GM12865 (cell line): Measurements from ENCODE around the gene SLC8A2.
A peak's percentile ranks its signal among the peaks of the same experiment; 100 is the strongest.

ENCODE experiments used
- DNase-seq: peaks from one replicate; pipeline ENCODE4 v3.0.0; 2010; ENCODE audit warnings: low read depth
- H3K4me3 ChIP-seq: 2 replicates; pipeline ENCODE4 v1.5.1; 2011; ENCODE audit warnings: mild to moderate bottlenecking, low read depth, low read length, control low read depth
- TF ChIP-seq, protein P1 (sequence below): IDR thresholded peaks from 2 replicates; pipeline ENCODE4 v1.5.1; 2011; ENCODE audit warnings: low read length, control low read depth, low read depth, inconsistent platforms; ENCODE audit not compliant: insufficient read depth; ENCODE audit errors: missing control alignments

Gene SLC8A2, protein sequence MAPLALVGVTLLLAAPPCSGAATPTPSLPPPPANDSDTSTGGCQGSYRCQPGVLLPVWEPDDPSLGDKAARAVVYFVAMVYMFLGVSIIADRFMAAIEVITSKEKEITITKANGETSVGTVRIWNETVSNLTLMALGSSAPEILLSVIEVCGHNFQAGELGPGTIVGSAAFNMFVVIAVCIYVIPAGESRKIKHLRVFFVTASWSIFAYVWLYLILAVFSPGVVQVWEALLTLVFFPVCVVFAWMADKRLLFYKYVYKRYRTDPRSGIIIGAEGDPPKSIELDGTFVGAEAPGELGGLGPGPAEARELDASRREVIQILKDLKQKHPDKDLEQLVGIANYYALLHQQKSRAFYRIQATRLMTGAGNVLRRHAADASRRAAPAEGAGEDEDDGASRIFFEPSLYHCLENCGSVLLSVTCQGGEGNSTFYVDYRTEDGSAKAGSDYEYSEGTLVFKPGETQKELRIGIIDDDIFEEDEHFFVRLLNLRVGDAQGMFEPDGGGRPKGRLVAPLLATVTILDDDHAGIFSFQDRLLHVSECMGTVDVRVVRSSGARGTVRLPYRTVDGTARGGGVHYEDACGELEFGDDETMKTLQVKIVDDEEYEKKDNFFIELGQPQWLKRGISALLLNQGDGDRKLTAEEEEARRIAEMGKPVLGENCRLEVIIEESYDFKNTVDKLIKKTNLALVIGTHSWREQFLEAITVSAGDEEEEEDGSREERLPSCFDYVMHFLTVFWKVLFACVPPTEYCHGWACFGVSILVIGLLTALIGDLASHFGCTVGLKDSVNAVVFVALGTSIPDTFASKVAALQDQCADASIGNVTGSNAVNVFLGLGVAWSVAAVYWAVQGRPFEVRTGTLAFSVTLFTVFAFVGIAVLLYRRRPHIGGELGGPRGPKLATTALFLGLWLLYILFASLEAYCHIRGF

DNA sequence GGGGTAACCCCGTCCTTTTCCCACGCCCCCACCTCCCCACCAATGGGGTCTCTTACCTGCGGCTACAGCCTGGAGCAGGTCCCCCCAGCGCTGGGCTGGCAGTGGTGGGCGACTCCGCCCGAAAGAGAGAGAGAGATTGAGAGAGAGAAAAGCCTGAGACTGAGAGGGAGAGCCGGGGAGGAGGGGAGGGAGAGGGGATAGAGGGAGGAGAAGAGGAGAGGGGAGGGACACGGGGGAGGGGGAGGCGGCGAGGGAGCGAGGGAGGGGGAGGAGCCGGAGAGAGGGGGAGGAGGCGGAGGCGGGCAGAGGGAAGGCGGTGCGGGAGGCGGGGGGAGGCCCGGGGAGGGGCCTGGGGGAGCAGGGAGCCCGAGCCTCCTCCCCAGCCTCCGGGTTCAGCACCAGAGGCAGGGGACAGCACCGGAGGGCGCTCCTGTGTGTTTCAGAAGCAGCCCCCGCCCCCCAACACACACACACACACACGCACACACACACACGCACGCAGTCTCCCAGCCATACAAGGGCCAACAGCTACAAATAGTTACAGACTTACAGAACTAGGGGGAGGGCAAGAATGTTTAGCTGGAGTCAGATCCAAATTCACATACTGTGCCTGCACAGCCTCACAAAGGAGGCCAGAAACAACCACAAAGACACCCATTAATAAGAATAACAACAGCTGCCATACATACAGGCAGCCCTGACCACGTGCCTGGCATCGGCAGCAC is at the start of gene SLC8A2:
SLC8A2 (minus strand) TSS at position 161 of the 725 bp plus-strand sequence. CDS start 5,490 bp downstream, outside the sequence.
- DNase-seq, result peak; percentile 49
- TF ChIP-seq, protein P1, sequence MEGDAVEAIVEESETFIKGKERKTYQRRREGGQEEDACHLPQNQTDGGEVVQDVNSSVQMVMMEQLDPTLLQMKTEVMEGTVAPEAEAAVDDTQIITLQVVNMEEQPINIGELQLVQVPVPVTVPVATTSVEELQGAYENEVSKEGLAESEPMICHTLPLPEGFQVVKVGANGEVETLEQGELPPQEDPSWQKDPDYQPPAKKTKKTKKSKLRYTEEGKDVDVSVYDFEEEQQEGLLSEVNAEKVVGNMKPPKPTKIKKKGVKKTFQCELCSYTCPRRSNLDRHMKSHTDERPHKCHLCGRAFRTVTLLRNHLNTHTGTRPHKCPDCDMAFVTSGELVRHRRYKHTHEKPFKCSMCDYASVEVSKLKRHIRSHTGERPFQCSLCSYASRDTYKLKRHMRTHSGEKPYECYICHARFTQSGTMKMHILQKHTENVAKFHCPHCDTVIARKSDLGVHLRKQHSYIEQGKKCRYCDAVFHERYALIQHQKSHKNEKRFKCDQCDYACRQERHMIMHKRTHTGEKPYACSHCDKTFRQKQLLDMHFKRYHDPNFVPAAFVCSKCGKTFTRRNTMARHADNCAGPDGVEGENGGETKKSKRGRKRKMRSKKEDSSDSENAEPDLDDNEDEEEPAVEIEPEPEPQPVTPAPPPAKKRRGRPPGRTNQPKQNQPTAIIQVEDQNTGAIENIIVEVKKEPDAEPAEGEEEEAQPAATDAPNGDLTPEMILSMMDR, result no peak
- H3K4me3 ChIP-seq, result no peak within 1 kb of the TSS

DNA sequence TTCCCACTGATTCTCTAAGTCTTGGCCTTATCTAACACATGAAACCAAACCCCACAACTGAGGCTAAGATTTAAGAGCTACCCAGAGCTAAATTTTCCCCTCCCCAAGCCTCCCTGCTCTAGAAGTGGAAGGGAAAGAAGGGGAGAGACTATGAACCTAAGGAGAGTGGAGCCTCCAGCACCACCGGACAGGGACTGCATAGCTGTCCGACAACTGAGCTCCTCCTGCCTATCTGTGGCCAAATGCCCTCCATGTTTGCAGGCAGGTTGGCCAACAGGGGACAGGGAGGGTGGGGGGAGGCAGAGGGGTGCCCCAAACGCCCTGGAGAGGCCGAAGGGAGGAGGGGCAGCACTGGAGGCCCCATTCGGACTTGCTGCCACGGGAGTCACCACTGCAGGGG is 49.1 kb upstream of the SLC8A2 start:
- no peak overlapping the region for H3K4me3 ChIP-seq
- TF ChIP-seq, protein P1, result no peak
- DNase-seq, result no peak

DNA sequence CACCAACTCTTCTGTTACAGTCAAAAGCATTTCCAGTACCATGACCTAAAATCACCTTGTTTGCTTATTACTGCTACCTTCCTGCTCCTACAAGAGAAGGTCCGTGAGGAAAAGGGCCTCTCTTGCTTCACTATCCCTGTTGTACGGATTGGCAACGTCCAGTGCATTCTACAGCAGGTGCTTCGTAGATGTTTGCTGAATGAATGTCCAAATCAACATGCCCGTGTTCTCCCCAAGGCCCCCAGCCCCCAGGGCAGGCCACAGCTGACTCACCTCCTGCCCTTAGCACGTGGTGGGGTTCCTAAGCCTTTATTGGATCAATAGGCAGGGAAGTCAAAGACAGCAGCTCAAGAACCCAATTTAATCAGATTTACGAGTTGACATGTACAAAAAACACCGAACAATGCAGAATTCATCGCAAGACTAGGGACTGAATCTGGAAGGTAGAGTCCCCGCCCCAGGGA is 48.7 kb upstream of the SLC8A2 start:
- TF ChIP-seq, protein P1, result no peak
- no peak overlapping the region for H3K4me3 ChIP-seq
- DNase-seq, result no peak

DNA sequence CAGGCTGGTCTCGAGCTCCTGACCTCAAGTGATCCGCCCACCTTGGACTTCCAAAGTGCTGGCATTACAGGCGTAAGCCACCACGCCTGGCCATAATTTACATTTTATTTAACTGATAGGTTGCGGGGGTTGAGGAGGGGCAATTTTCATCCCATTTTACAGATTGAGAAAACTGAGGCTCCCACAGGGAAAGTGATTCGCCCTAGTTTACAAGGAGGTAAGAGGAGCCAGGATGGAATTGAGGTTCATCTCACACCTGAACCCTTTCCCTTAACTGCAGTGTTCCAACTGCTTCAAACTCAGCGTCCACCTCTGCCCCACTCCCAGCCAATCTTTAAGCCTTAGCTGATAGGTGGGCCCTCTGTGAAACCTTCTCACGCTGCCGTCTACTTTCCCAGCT is 47.2 kb upstream of the SLC8A2 start:
- no peak overlapping the region for H3K4me3 ChIP-seq
- DNase-seq, result no peak
- TF ChIP-seq, protein P1, result no peak

DNA sequence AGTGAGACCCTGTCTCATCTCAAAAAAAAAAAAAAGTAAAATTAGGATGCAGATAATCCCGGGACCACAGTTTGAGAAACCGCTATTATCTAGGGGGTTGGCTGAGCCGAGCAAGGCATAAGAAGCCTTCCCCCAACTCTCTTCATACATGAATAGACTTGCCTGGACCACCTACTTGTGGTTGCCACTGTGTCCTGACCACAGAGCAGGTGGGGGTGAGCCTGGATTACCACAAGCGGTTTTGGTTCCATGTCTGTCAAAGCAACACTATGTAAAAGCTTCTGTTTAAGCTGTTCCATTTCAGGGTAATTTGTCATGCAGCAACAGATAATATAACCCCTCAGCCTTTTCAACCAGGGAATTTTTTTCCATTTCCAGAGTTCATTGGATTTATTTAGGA is 46.4 kb upstream of the SLC8A2 start:
- no peak overlapping the region for H3K4me3 ChIP-seq
- peak; percentile 96 for DNase-seq
- TF ChIP-seq, protein P1, result no peak

DNA sequence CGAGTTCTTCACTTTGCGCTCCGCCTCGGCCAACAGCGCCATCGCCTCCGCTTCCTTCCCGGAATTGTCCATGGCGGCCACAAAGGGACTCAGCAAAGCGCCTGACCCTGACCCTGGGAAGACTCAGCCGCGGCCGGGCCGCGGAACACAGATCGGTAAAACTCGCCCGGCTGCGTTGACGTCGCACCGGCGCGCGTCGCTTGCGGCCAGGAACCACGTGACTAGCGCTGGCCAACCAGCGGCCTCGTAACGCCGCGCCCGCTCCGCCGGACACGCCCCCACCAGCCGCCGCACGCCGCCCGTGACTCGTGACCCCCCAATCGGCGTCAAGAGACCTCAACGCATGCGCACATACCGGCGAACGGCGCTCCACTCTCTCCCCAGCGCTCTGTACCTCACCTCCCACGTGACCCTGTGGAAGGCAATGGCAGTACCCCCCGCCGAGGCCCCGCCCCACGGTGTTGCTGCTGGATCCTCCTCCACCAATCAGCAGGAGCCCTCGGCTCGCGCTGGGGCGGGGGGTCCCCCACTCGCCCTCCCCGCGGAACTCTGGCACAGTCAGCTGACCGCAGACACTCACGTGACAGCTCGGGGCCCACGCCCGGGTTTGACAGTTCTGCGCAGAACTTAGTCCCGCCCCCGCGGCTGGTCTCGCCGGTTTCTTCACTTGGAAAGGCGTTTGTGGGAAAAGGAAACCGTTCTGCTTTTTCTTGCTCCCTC is 43.3 kb upstream of the SLC8A2 start, which contains the start of gene NAPA:
NAPA (minus strand) TSS at position 195 of the 720 bp plus-strand sequence; CDS start at position 72, 123 bp downstream.
- peak within 1 kb of the TSS; percentile 87 for H3K4me3 ChIP-seq
- DNase-seq, result peak; percentile 100
- TF ChIP-seq, protein P1, result no peak
